ENCODE data around the gene PFDN2. TPM values are rescaled to one million over a fixed set of nuclear protein-coding genes. Genes with fewer than 3 reads are reported as not detected.
A peak's percentile ranks its signal among the peaks of the same experiment; 100 is the strongest.

Gene PFDN2
- total RNA-seq, result 10 to 100 TPM; 33.6 to 36.0 TPM

- intact Hi-C loops (cut with DNase I), result loop anchor here (2.0 kb wide), 1 partner anchor 15 kb away; the partner anchor contains the start of gene DEDD
- Histone ChIP-seq H3K36me3 (peaks cover 4 to 14% of the 10 kb centered on the region in 2 donors), H3K27ac (peak within 1 kb of the TSS; percentile 92 to 94), H3K27me3 (replicated peaks; ENCODE audit: insufficient read depth) (no peaks in the 10 kb centered on the region), H3K4me1 (replicated peaks) (peaks cover 11% of the 10 kb centered on the region), H3K9me3 (no peaks in the 10 kb centered on the region), H3K4me3 (peak within 1 kb of the TSS; percentile 69 to 97)
- WGBS, result under 1% methylated on average over 58 of the region's 58 CpGs
- TF ChIP-seq CTCF (IDR thresholded peaks at IDR 0.05), result peak in 2 of 4 experiments; percentile 31 to 35
- peak; percentile 87 for TF ChIP-seq POLR2AphosphoS5 (IDR thresholded peaks at IDR 0.05)
- peak; percentile 78 for TF ChIP-seq POLR2A (IDR thresholded peaks at IDR 0.05)
- peak; percentile 79 for DNase-seq (ENCODE audit: low spot score)
Measured at GRCh38 chr1:161117759-161118581, at the start of gene PFDN2, which contains the start of gene NIT1. Gene PFDN2, minus strand, starts transcription at chr1:161118037. Its CDS starts 11 bp downstream, at chr1:161118026. Gene NIT1, plus strand, starts transcription at chr1:161118105. Its CDS starts 72 bp downstream, at chr1:161118177.

- DNase-seq (ENCODE audit: low spot score), result no peak
- H3K27ac ChIP-seq, result peak overlapping the region; percentile 89 to 90
- peak overlapping the region; percentile 53 to 61 for H3K4me3 ChIP-seq
- no peaks in the 10 kb centered on the region for H3K27me3 ChIP-seq (replicated peaks; ENCODE audit: insufficient read depth)
- intact Hi-C loops (cut with DNase I), result no loop called here
- TF ChIP-seq POLR2AphosphoS5 (IDR thresholded peaks at IDR 0.05), result no peak
- no peak for TF ChIP-seq POLR2A (IDR thresholded peaks at IDR 0.05)
- no peak for TF ChIP-seq CTCF (IDR thresholded peaks at IDR 0.05)
- H3K9me3 ChIP-seq, result no peaks in the 10 kb centered on the region
- peaks cover 0 to 15% of the 10 kb centered on the region in 2 donors for H3K36me3 ChIP-seq
- 4% methylated on average over 33 of the region's 33 CpGs for WGBS
- H3K4me1 ChIP-seq (replicated peaks), result peaks cover 2% of the 10 kb centered on the region
Measured at GRCh38 chr1:161166669-161167548, 49.1 kb upstream of the PFDN2 start.

GRCh38 chr1:161165742-161166668 lies 48.2 kb upstream of the PFDN2 start, which contains the start of gene PPOX:
Gene PPOX, plus strand, starts transcription at chr1:161166426. Its CDS starts 422 bp downstream, at chr1:161166848.
- peak; percentile 38 for TF ChIP-seq POLR2A (IDR thresholded peaks at IDR 0.05)
- peak in 2 of 4 experiments; percentile 34 to 44 for TF ChIP-seq CTCF (IDR thresholded peaks at IDR 0.05)
- TF ChIP-seq POLR2AphosphoS5 (IDR thresholded peaks at IDR 0.05), result peak; percentile 97
- no peaks in the 10 kb centered on the region for H3K27me3 ChIP-seq (replicated peaks; ENCODE audit: insufficient read depth)
- WGBS, result under 1% methylated on average over 54 of the region's 54 CpGs
- H3K4me1 ChIP-seq (replicated peaks), result peaks cover 2% of the 10 kb centered on the region
- peaks cover 0 to 6% of the 10 kb centered on the region in 2 donors for H3K36me3 ChIP-seq
- intact Hi-C loops (cut with DNase I), result no loop called here
- peak within 1 kb of the TSS; percentile 89 to 90 for H3K27ac ChIP-seq
- peak; percentile 97 for DNase-seq (ENCODE audit: low spot score)
- H3K4me3 ChIP-seq, result peak within 1 kb of the TSS; percentile 53 to 61
- H3K9me3 ChIP-seq, result no peaks in the 10 kb centered on the region

- no peaks in the 10 kb centered on the region for H3K9me3 ChIP-seq
- 54% methylated on average over 14 of the region's 14 CpGs for WGBS
- peak overlapping the region; percentile 53 to 61 for H3K4me3 ChIP-seq
- no peak for DNase-seq (ENCODE audit: low spot score)
- peaks cover 2% of the 10 kb centered on the region for H3K4me1 ChIP-seq (replicated peaks)
- intact Hi-C loops (cut with DNase I), result no loop called here
- TF ChIP-seq POLR2A (IDR thresholded peaks at IDR 0.05) (no peak), CTCF (IDR thresholded peaks at IDR 0.05) (no peak), POLR2AphosphoS5 (IDR thresholded peaks at IDR 0.05) (no peak)
- H3K27me3 ChIP-seq (replicated peaks; ENCODE audit: insufficient read depth), result no peaks in the 10 kb centered on the region
- H3K27ac ChIP-seq, result peak overlapping the region; percentile 89 to 90
- no peaks in the 10 kb centered on the region for H3K36me3 ChIP-seq
Measured at GRCh38 chr1:161164901-161165610, 47.2 kb upstream of the PFDN2 start.
